Smooth muscle cell (in vitro differentiated cells): ENCODE data around the gene HDAC4. TPM values are rescaled to one million over a fixed set of nuclear protein-coding genes. Genes with fewer than 3 reads are reported as not detected.

Source experiments
- DNase-seq: peaks from one replicate; lab custom pipeline; 2025; ENCODE audit not compliant: unreplicated experiment; lab: John Stamatoyannopoulos, UW
- H2AFZ ChIP-seq: fragments of 200-600 bp; sonication (generic); 2 replicates; pipeline ENCODE4 v1.6.0; 2016; ENCODE audit warnings: antibody characterized with exemption, low read depth, mild to moderate bottlenecking
- H3F3A ChIP-seq: fragments of 200-600 bp; sonication (generic); 2 replicates; pipeline ENCODE4 v1.6.0; 2017; ENCODE audit warnings: antibody characterized with exemption, low read depth
- H3K27ac ChIP-seq: fragments of 200-600 bp; sonication (generic); 2 replicates; pipeline ENCODE4 v1.5.1; 2016; ENCODE audit warnings: low read depth, mild to moderate bottlenecking
- H3K27me3 ChIP-seq: fragments of 200-600 bp; sonication (generic); 2 replicates; pipeline ENCODE4 v1.6.1; 2016; ENCODE audit warnings: low read depth, mild to moderate bottlenecking
- H3K36me3 ChIP-seq: fragments of 200-600 bp; sonication (generic); 2 replicates; pipeline ENCODE4 v1.5.1; 2016; ENCODE audit warnings: low read depth
- H3K4me1 ChIP-seq: fragments of 200-600 bp; sonication (generic); 2 replicates; pipeline ENCODE4 v1.5.1; 2016; ENCODE audit warnings: low read depth
- H3K4me2 ChIP-seq: fragments of 200-600 bp; sonication (generic); 2 replicates; pipeline ENCODE4 v1.6.0; 2016; ENCODE audit warnings: mild to moderate bottlenecking
- H3K4me3 ChIP-seq: fragments of 200-600 bp; sonication (generic); 2 replicates; pipeline ENCODE4 v1.5.1; 2016; ENCODE audit warnings: mild to moderate bottlenecking
- H3K79me2 ChIP-seq: fragments of 200-600 bp; sonication (generic); 2 replicates; pipeline ENCODE4 v1.6.0; 2016; ENCODE audit warnings: low read depth, mild to moderate bottlenecking
- H3K9ac ChIP-seq: fragments of 200-600 bp; sonication (generic); 2 replicates; pipeline ENCODE4 v1.6.0; 2016; ENCODE audit warnings: low read depth
- H3K9me3 ChIP-seq: fragments of 200-600 bp; sonication (generic); replicated peaks from 2 replicates; pipeline ENCODE4 v1.5.1; 2016; ENCODE audit warnings: low read depth
- H4K20me1 ChIP-seq: fragments of 200-600 bp; sonication (generic); 2 replicates; pipeline ENCODE4 v1.6.0; 2016; ENCODE audit warnings: low read depth
- CTCF ChIP-seq: fragments of 200-600 bp; sonication (generic); IDR thresholded peaks from 2 replicates; pipeline ENCODE4 v1.5.1; 2017; ENCODE audit warnings: borderline replicate concordance, mild to moderate bottlenecking, antibody characterized with exemption; ENCODE audit not compliant: insufficient read depth, poor library complexity, severe bottlenecking
- WGBS: methylation state at CpG from one replicate; pipeline ENCODE4 v1.1.7; 2016; ENCODE audit warnings: low lambda C conversion rate; 5-methylcytosine and 5-hydroxymethylcytosine counted together
- polyA plus RNA-seq: library from polyadenylated mRNA; unstranded; fragments of >200 nt; fragmentation: Nextera tagmentation; extraction: Ambion mirVana; gene quantifications from 2 replicates; pipeline ENCODE4 v1.2.1, GENCODE V29; 2016
- total RNA-seq: library from RNA; depleted of rRNA; stranded (reverse); fragments of >200 nt; gene quantifications from 2 replicates; pipeline ENCODE4 v1.2.3, GENCODE V29; 2014

Gene HDAC4
- total and polyA plus RNA-seq, 2 experiments from 2014 or later, result 6.2 to 35.7 TPM

GRCh38 chr2:239299218-239299939 lies 101.4 kb downstream of the HDAC4 start:
- H3F3A ChIP-seq, result no peaks in the 10 kb centered on the region
- WGBS, result 91% methylated on average over 19 of the region's 19 CpGs
- no peaks in the 10 kb centered on the region for H3K27me3 ChIP-seq
- no peak for DNase-seq
- H3K36me3 ChIP-seq, result no peaks in the 10 kb centered on the region
- H3K79me2 ChIP-seq, result peaks cover 50% of the 10 kb centered on the region
- H3K4me1 ChIP-seq, result peaks cover 27% of the 10 kb centered on the region
- no peak for TF ChIP-seq CTCF
- H3K4me3 ChIP-seq, result no peak overlapping the region
- H3K9ac ChIP-seq, result no peak overlapping the region
- no peak overlapping the region for H3K27ac ChIP-seq
- no peaks in the 10 kb centered on the region for H3K9me3 ChIP-seq
- H3K4me2 ChIP-seq, result no peak overlapping the region
- H2AFZ ChIP-seq, result no peak overlapping the region
- H4K20me1 ChIP-seq, result peaks cover 86% of the 10 kb centered on the region

GRCh38 chr2:239298116-239298804 lies 102.6 kb downstream of the HDAC4 start:
- Histone ChIP-seq H3K4me2 (no peak overlapping the region), H3F3A (no peaks in the 10 kb centered on the region), H3K9ac (no peak overlapping the region), H3K36me3 (no peaks in the 10 kb centered on the region), H3K9me3 (no peaks in the 10 kb centered on the region), H2AFZ (no peak overlapping the region), H3K27ac (no peak overlapping the region), H3K79me2 (peaks cover 41% of the 10 kb centered on the region), H4K20me1 (peaks cover 86% of the 10 kb centered on the region), H3K4me3 (no peak overlapping the region), H3K4me1 (peaks cover 24% of the 10 kb centered on the region), H3K27me3 (no peaks in the 10 kb centered on the region)
- no peak for DNase-seq
- WGBS, result 89% methylated on average over 14 of the region's 14 CpGs
- TF ChIP-seq CTCF, result no peak

- DNase-seq, result no peak
- Histone ChIP-seq H3F3A (no peaks in the 10 kb centered on the region), H3K36me3 (no peaks in the 10 kb centered on the region), H3K27me3 (no peaks in the 10 kb centered on the region), H4K20me1 (peaks cover 86% of the 10 kb centered on the region), H3K79me2 (peaks cover 46% of the 10 kb centered on the region), H3K9me3 (no peaks in the 10 kb centered on the region), H3K9ac (no peak overlapping the region), H3K4me3 (no peak overlapping the region), H3K4me2 (no peak overlapping the region), H2AFZ (no peak overlapping the region), H3K27ac (no peak overlapping the region), H3K4me1 (peaks cover 33% of the 10 kb centered on the region)
- no peak for TF ChIP-seq CTCF
- 94% methylated on average over 22 of the region's 22 CpGs for WGBS
These were observed 103.4 kb downstream of the HDAC4 start for GRCh38 chr2:239297142-239298004.
